ENCODE results near the gene IFRD2. TPM values are rescaled to one million over a fixed set of nuclear protein-coding genes. Genes with fewer than 3 reads are reported as not detected.
A peak's percentile ranks its signal among the peaks of the same experiment; 100 is the strongest.

Gene IFRD2
- total and polyA plus RNA-seq, 9 of the 15 experiments (the other 6 are each of a cell fraction or from before 2014, with no cell fraction given), result 30.5 to 115 (median 52.8) TPM

DNA sequence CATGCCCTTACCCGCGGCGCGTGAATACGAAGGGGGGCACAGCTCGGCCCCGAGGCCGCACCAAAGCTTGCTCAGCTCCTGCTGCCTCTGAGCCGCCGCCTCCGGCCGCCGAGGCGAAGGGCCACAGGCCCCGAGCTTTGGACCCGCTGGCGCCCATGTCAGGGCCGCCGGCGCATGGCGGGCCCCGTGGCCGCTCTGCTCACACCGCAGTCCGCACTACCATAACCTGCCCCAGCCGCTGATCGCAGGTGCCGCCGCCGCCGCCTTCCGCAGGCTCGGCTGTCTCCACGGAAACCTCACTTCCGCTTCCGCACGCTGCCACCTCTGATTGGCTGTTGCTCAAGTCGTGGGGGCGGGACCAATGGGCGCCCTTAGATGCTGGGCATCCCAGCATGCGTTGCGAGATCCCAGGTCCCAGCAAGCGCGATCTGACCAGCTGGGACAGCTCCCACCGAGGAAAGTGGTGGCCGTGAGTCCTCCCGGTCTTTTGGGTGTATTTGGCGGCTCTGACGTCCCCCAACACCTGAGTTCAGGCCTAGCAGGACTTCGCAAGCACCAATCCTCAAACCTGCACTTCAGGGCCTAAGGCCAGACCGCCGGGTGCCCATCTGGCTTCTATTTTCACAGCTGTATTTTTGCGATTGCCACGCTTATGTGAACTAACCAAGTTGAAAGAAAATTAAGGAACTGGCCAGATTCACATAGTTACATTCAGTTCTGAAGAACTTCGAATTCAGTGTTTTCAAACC lies 35.9 kb upstream of the IFRD2 start, which contains the start of gene TUSC2 (continued):
- TF ChIP-seq, protein P1, sequence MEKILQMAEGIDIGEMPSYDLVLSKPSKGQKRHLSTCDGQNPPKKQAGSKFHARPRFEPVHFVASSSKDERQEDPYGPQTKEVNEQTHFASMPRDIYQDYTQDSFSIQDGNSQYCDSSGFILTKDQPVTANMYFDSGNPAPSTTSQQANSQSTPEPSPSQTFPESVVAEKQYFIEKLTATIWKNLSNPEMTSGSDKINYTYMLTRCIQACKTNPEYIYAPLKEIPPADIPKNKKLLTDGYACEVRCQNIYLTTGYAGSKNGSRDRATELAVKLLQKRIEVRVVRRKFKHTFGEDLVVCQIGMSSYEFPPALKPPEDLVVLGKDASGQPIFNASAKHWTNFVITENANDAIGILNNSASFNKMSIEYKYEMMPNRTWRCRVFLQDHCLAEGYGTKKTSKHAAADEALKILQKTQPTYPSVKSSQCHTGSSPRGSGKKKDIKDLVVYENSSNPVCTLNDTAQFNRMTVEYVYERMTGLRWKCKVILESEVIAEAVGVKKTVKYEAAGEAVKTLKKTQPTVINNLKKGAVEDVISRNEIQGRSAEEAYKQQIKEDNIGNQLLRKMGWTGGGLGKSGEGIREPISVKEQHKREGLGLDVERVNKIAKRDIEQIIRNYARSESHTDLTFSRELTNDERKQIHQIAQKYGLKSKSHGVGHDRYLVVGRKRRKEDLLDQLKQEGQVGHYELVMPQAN (IDR thresholded peaks at IDR 0.05; ENCODE audit: borderline replicate concordance), result peak; percentile 70
- TF ChIP-seq, protein P2, sequence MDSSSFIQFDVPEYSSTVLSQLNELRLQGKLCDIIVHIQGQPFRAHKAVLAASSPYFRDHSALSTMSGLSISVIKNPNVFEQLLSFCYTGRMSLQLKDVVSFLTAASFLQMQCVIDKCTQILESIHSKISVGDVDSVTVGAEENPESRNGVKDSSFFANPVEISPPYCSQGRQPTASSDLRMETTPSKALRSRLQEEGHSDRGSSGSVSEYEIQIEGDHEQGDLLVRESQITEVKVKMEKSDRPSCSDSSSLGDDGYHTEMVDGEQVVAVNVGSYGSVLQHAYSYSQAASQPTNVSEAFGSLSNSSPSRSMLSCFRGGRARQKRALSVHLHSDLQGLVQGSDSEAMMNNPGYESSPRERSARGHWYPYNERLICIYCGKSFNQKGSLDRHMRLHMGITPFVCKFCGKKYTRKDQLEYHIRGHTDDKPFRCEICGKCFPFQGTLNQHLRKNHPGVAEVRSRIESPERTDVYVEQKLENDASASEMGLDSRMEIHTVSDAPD (CRISPR knock-in tag; IDR thresholded peaks at IDR 0.05), result no peak
- TF ChIP-seq ZNF408 (CRISPR knock-in tag; IDR thresholded peaks at IDR 0.05; ENCODE audit: low read depth), result no peak
- peak; percentile 63 for TF ChIP-seq SP1 (CRISPR knock-in tag; IDR thresholded peaks at IDR 0.05)
- peak; percentile 83 for TF ChIP-seq RBFOX2 (IDR thresholded peaks at IDR 0.05; ENCODE audit: low read depth, low read length)
- peak; percentile 81 to 90; a peak in 2 of 4 replicates for TF ChIP-seq SIN3A (IDR thresholded peaks at IDR 0.05; ENCODE audit: borderline replicate concordance in 2 of 2, control insufficient read depth in 1 of 2, low read depth in 2 of 2, low read length in 2 of 2)
- TF ChIP-seq FOXP1 (CRISPR knock-in tag; IDR thresholded peaks at IDR 0.05), result no peak
- TF ChIP-seq FOS (IDR thresholded peaks at IDR 0.05; ENCODE audit: extremely low read depth, insufficient read length), result peak; percentile 74
- peak; percentile 35; the same call in 1 of the 2 replicates for TF ChIP-seq MTA3 (IDR thresholded peaks at IDR 0.05; ENCODE audit: borderline replicate concordance)
- peak; percentile 80 for TF ChIP-seq PHF20 (IDR thresholded peaks at IDR 0.05; ENCODE audit: partially characterized antibody)
- TF ChIP-seq, protein P3, sequence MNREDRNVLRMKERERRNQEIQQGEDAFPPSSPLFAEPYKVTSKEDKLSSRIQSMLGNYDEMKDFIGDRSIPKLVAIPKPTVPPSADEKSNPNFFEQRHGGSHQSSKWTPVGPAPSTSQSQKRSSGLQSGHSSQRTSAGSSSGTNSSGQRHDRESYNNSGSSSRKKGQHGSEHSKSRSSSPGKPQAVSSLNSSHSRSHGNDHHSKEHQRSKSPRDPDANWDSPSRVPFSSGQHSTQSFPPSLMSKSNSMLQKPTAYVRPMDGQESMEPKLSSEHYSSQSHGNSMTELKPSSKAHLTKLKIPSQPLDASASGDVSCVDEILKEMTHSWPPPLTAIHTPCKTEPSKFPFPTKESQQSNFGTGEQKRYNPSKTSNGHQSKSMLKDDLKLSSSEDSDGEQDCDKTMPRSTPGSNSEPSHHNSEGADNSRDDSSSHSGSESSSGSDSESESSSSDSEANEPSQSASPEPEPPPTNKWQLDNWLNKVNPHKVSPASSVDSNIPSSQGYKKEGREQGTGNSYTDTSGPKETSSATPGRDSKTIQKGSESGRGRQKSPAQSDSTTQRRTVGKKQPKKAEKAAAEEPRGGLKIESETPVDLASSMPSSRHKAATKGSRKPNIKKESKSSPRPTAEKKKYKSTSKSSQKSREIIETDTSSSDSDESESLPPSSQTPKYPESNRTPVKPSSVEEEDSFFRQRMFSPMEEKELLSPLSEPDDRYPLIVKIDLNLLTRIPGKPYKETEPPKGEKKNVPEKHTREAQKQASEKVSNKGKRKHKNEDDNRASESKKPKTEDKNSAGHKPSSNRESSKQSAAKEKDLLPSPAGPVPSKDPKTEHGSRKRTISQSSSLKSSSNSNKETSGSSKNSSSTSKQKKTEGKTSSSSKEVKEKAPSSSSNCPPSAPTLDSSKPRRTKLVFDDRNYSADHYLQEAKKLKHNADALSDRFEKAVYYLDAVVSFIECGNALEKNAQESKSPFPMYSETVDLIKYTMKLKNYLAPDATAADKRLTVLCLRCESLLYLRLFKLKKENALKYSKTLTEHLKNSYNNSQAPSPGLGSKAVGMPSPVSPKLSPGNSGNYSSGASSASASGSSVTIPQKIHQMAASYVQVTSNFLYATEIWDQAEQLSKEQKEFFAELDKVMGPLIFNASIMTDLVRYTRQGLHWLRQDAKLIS (CRISPR knock-in tag; IDR thresholded peaks at IDR 0.05), result 0 out of 2 replicates have a peak, but pooled peaks have one; percentile 72
- peak; percentile 61 for TF ChIP-seq SAP30 (IDR thresholded peaks at IDR 0.05; ENCODE audit: borderline replicate concordance, insufficient read depth, low read depth, low read length, poor library complexity, severe bottlenecking)
- no peak for TF ChIP-seq FOXJ3 (CRISPR knock-in tag; IDR thresholded peaks at IDR 0.05)
- TF ChIP-seq, protein P4, sequence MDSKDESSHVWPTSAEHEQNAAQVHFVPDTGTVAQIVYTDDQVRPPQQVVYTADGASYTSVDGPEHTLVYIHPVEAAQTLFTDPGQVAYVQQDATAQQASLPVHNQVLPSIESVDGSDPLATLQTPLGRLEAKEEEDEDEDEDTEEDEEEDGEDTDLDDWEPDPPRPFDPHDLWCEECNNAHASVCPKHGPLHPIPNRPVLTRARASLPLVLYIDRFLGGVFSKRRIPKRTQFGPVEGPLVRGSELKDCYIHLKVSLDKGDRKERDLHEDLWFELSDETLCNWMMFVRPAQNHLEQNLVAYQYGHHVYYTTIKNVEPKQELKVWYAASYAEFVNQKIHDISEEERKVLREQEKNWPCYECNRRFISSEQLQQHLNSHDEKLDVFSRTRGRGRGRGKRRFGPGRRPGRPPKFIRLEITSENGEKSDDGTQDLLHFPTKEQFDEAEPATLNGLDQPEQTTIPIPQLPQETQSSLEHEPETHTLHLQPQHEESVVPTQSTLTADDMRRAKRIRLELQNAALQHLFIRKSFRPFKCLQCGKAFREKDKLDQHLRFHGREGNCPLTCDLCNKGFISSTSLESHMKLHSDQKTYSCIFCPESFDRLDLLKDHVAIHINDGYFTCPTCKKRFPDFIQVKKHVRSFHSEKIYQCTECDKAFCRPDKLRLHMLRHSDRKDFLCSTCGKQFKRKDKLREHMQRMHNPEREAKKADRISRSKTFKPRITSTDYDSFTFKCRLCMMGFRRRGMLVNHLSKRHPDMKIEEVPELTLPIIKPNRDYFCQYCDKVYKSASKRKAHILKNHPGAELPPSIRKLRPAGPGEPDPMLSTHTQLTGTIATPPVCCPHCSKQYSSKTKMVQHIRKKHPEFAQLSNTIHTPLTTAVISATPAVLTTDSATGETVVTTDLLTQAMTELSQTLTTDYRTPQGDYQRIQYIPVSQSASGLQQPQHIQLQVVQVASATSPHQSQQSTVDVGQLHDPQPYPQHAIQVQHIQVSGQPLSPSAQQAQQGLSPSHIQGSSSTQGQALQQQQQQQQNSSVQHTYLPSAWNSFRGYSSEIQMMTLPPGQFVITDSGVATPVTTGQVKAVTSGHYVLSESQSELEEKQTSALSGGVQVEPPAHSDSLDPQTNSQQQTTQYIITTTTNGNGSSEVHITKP (IDR thresholded peaks at IDR 0.05; ENCODE audit: partially characterized antibody), result no peak
- peak; percentile 94 for TF ChIP-seq GABPA (tag; conservative IDR thresholded peaks at IDR 0.05; ENCODE audit: low read depth)
